Measurements from ENCODE around the gene FAM43A.

- TF ChIP-seq SIN3A (conservative IDR thresholded peaks at IDR 0.05 in 1 of 2, IDR thresholded peaks at IDR 0.05 in 1 of 2; ENCODE audit: low read depth in 1 of 2, low read length in 2 of 2) (no peak), HDAC2 (IDR thresholded peaks at IDR 0.05; ENCODE audit: borderline replicate concordance in 1 of 2, low read depth in 2 of 2, low read length in 2 of 2) (no peak), ZNF274 (IDR thresholded peaks at IDR 0.05; ENCODE audit: borderline replicate concordance, extremely low read depth, low read length) (no peak), RBBP5 (IDR thresholded peaks at IDR 0.05; ENCODE audit: borderline replicate concordance, low read depth, low read length) (no peak), CTCF (IDR thresholded peaks at IDR 0.05; ENCODE audit: control extremely low read depth in 1 of 3, insufficient read depth in 1 of 3, low read depth in 1 of 3, low read length in 3 of 3) (no peak), RFX5 (IDR thresholded peaks at IDR 0.05; ENCODE audit: borderline replicate concordance, low read depth, low read length) (no peak), ASH2L (IDR thresholded peaks at IDR 0.05; ENCODE audit: low read length) (no peak), GABPA (IDR thresholded peaks at IDR 0.05; ENCODE audit: borderline replicate concordance, insufficient read depth, low read length) (no peak), TAF7 (optimal IDR thresholded peaks at IDR 0.05; ENCODE audit: borderline replicate concordance, low read depth, low read length) (no peak), EZH2 (IDR thresholded peaks at IDR 0.05; ENCODE audit: low read depth, low read length, severe bottlenecking) (no peak), POLR2A (IDR thresholded peaks at IDR 0.05; ENCODE audit: control extremely low read depth in 1 of 2, low read depth in 2 of 2, low read length in 2 of 2) (no peak)
Observed at GRCh38 chr3:194638991-194639605, 46.6 kb upstream of the FAM43A start.
